PFSK-1 (cell line): ENCODE results near the gene ISOC2.

Experiments
- FOXP2 ChIP-seq: optimal IDR thresholded peaks from 2 replicates; pipeline ENCODE3; 2011; ENCODE audit warnings: borderline replicate concordance, control low read depth, inconsistent platforms; ENCODE audit not compliant: insufficient read depth; ENCODE audit errors: extremely low read length, extremely low read depth
- POLR2AphosphoS5 ChIP-seq: IDR thresholded peaks from 2 replicates; pipeline ENCODE4 v1.6.1; 2012; ENCODE audit warnings: low read depth, mild to moderate bottlenecking, control low read depth, low read length, moderate library complexity
- REST ChIP-seq, 2 experiments: IDR thresholded peaks; 2 replicates each; pipeline versions ENCODE4 v1.6.1 to v1.8.0; 2011 to 2012; ENCODE audit warnings: low read depth in 2 of 2, low read length in 2 of 2, control low read depth in 1 of 2, inconsistent platforms in 1 of 2, mild to moderate bottlenecking in 1 of 2, moderate library complexity in 1 of 2; ENCODE audit not compliant: insufficient read depth in 1 of 2
- SIN3A ChIP-seq: IDR thresholded peaks from 2 replicates; pipeline ENCODE4 v1.6.1; 2012; ENCODE audit warnings: mild to moderate bottlenecking, low read length, moderate library complexity, borderline replicate concordance; ENCODE audit not compliant: insufficient read depth
- TAF1 ChIP-seq: IDR thresholded peaks from 2 replicates; pipeline ENCODE4 v1.6.1; 2012; ENCODE audit warnings: low read length, control low read depth, borderline replicate concordance; ENCODE audit not compliant: insufficient read depth

Gene ISOC2

GRCh38 chr19:55478364-55478763 lies 16.9 kb upstream of the ISOC2 start:
- TF ChIP-seq TAF1 = no peak
- no peak for TF ChIP-seq POLR2AphosphoS5
- TF ChIP-seq REST (IDR thresholded peaks at IDR 0.05; ENCODE audit: insufficient read depth in 1 of 2, low read depth in 2 of 2, low read length in 2 of 2) = no peak
- TF ChIP-seq SIN3A = no peak
- TF ChIP-seq FOXP2 = no peak

GRCh38 chr19:55477905-55478304 lies 16.5 kb upstream of the ISOC2 start:
- TF ChIP-seq FOXP2 (no peak), POLR2AphosphoS5 (no peak), SIN3A (no peak), TAF1 (no peak), REST (IDR thresholded peaks at IDR 0.05; ENCODE audit: insufficient read depth in 1 of 2, low read depth in 2 of 2, low read length in 2 of 2) (no peak)

- TF ChIP-seq POLR2AphosphoS5 (peak; percentile 29; the same call in 1 of the 2 replicates), FOXP2 (peak; percentile 79), SIN3A (no peak; the same call in 1 of the 2 replicates), REST (IDR thresholded peaks at IDR 0.05; ENCODE audit: insufficient read depth in 1 of 2, low read depth in 2 of 2, low read length in 2 of 2) (0 out of 4 replicates have a peak, but pooled peaks of 1 of the 2 experiments have one; percentile 4), TAF1 (no peak)
Measured at GRCh38 chr19:55476100-55476775, 14.8 kb upstream of the ISOC2 start, which contains the start of gene ZNF628. ZNF628 (plus strand) TSS chr19:55476617; CDS start chr19:55479911, 3,294 bp downstream.

- TF ChIP-seq FOXP2 = no peak
- no peak for TF ChIP-seq TAF1
- TF ChIP-seq POLR2AphosphoS5 = no peak
- no peak for TF ChIP-seq REST (IDR thresholded peaks at IDR 0.05; ENCODE audit: insufficient read depth in 1 of 2, low read depth in 2 of 2, low read length in 2 of 2)
- TF ChIP-seq SIN3A = no peak
Measured at GRCh38 chr19:55474269-55475265, 13.1 kb upstream of the ISOC2 start.
